T-helper 22 cell (primary cell): ENCODE data around the gene ELK3.

ENCODE experiments used
- DNase-seq: peaks from one replicate; pipeline ENCODE4 v3.0.0-alpha.2; 2020; ENCODE audit warnings: low read depth

ELK3 gene

GRCh38 chr12:96193725-96194575 lies at the start of gene ELK3:
TSS of gene ELK3 (plus strand) at chr12:96194375.
- DNase-seq: peak; percentile 42

DNA sequence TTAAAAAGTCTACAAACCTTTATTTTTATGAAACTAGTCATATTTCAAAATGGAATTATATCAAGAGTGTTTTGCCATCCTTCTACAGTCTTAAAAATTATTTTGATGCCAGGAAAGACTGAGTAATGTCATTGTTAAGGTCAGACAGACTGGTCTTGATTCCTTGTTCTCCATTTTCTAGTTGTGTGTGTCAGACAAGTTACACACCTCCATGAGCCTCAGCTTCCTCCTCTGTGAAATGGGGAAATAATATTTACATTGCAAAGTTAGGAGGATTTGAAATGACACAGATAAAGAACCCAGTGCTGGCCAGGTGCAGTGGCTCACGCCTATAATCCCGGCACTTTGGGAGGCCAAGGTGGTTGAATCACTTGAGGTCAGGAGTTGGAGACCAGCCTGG lies 47.4 kb upstream of the ELK3 start:
- no peak for DNase-seq

- no peak for DNase-seq
These were observed 43.7 kb upstream of the ELK3 start for GRCh38 chr12:96150442-96150841.

DNA sequence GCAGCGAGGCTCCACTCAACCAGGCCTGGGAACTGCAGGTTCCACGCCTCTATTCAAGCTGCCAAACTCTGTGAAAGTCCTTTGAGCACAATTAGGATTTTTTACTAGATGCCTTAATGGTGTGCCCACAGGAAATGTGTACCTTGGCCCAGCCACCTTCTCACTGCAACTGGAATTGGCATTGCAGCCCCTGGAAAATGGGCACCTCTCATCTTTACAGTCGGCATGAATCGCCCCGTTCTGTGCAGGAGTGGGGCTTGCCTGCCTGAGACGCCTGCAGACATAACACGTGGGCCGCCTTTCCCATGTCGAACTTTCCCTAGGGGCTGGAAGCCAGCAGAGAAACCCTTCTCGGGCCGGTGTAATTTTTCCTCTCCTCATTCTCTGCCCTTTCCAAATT lies 42.0 kb upstream of the ELK3 start:
- DNase-seq: no peak

DNA sequence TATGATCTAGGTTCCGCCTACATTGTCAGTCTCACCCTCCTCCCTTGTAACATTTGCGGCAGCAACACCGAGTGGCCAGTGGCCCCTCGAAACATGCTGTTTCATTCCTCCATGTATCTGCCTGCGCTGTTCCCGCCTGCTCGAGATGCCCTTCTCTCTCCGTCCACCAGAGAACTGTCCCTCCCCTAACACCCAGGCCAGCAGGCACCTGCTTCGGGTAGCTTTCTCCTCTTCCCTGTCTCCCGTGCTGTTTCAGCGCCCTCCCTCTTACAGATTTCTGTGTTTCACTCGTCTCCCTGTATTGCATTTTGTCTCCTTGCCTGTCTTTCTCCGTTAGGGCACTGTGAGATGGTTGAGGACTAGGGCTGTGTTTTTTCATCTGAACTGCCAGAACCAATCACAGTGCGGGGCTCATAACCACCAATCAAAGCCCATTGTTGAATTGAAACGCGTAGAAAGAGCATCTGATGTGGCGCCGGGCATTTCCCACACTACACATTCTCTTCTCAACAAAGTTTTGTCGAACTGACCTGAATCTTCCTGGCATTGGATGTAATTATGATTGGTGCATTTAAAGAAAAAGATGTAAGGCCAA lies 40.9 kb upstream of the ELK3 start:
- no peak for DNase-seq

DNA sequence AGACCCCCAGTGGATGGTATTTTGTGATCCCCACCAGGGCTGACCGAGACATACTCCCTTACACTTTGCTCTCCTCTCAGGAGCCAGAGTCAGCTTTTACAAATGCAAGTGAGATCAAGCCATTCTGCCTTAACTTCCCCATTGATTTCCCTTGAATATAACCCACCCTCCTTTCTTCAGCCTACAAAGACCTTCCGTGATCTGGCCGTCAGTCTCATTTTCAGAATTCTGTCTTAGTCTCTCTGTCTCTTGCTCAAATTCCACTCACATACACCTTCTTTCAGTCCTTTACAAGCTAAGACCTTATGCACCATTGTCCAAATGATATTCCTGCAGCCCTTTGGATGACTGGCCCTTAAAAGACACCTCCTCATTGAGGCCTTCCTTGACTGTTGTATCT lies 39.0 kb upstream of the ELK3 start:
- DNase-seq: no peak

- no peak for DNase-seq
These were observed 38.4 kb upstream of the ELK3 start for GRCh38 chr12:96155781-96156180.

- DNase-seq: no peak
These were observed 38.0 kb upstream of the ELK3 start for GRCh38 chr12:96156211-96156610.

DNA sequence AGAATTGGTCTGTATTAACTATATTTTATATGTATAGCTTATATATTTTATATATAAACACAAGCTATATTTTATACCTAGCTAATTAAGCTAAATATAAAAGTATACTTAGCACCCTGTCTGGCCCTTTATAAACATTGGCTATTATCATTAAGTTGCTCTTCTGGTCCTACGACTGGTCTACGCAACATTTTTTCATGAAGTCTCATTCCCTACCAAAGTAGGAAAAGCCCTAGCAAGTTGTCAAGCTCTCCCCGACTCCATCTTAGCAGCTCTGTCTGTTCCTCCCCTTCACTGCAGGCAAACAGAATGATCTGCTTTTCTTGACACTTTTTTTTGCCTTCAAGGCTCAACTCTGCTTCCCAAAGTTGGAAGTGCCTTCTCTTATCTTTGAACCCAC lies 36.7 kb upstream of the ELK3 start:
- no peak for DNase-seq

GRCh38 chr12:96164951-96165811 lies 29.0 kb upstream of the ELK3 start:
- no peak for DNase-seq

GRCh38 chr12:96166765-96167164 lies 27.4 kb upstream of the ELK3 start:
- DNase-seq: no peak

DNA sequence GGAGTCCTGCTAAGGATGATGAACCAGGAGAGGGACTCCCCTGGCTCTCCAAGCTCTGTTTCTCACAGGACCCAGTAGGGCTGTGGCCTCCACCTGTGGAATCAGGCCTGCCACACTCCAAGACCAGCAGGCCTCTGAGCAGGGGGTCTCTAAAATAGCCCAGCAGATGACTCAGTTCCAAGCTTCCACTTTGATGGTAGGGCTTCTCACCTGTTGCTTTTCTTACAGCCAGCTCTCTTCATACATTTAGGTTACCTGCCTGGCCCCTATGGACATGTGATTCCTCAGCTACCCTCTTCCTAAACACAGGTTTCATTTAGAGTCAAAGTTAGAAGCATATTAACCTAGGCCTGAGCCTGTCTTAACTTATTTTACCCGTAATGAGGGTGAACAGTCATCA lies 26.7 kb upstream of the ELK3 start:
- no peak for DNase-seq

GRCh38 chr12:96170328-96170727 lies 23.8 kb upstream of the ELK3 start:
- no peak for DNase-seq

GRCh38 chr12:96170762-96171161 lies 23.4 kb upstream of the ELK3 start:
- DNase-seq: no peak

GRCh38 chr12:96171905-96172304 lies 22.3 kb upstream of the ELK3 start:
- no peak for DNase-seq

DNA sequence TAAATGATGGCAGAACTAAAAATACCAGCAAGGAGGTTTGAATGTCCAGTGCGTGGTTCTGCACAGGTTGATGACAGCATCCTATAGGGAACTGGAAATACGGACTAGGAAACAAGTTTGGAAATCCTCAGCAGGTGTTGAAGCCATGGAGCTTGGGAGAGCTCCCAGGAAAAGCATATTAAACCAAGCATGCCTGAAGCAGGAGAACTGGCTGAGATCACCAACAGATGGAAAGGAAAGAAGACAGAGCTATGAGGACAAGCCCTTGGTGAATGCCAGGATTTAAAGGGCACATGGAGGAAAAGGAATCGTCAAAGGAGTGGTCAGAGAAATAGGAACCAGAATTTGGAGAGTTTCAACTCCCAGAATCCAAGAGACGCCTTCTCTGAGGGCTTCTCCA lies 21.2 kb upstream of the ELK3 start:
- DNase-seq: no peak

- DNase-seq: no peak
These were observed 17.6 kb upstream of the ELK3 start for GRCh38 chr12:96176575-96176974.

GRCh38 chr12:96177013-96177412 lies 17.2 kb upstream of the ELK3 start:
- DNase-seq: no peak

DNA sequence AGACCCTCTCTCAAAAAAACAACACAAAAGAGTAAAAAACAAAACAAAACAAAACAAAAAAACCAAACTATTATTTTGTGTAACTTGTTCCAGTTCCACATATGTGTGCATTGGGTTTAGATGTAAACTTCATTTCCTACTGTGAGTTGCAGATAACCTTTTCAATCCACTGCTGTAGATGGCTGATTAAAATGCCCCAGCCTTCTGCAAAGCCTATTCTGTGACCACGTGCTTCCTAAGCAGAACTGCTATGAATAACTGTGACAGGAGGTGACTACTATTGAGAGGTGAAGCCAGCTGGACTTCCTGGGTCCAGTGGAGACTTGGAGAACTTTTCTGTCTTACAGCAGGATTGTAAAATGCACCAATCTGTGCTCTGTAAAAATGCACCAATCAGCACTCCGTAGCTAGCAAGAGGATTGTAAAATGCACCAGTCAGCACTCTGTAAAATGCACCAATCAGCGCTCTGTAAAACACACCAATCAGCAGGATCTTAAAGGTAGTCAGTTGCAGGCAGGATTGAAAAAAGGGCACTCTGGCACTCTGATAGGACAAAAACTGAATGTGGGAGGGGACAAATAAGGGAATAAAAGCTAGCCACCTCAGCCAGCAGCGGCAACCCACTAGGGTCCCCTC lies 10.3 kb upstream of the ELK3 start:
- no peak for DNase-seq

- DNase-seq: no peak
These were observed 8.3 kb upstream of the ELK3 start for GRCh38 chr12:96185914-96186313.

GRCh38 chr12:96186607-96187301 lies 7.4 kb upstream of the ELK3 start:
- DNase-seq: no peak

DNA sequence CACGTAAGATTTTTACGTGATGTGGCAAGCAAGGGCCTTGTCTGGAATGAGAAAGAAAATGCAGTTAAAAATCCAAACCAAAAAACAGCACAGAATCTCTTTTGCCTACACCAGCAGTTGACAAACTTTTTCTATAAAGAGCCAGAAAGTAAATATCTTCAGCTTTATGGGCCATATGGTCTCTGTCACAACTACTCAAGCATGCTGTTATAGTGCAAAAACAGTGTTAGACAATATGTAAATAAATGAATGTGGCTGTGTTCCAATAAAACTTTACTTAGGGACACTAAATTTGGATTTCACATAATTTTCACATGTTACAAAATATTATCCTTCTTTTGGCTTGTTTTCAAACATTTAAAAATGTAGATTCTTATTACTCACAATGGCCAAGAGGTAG lies 6.2 kb upstream of the ELK3 start:
- DNase-seq: no peak
